Measurements from ENCODE around the gene TMA16.

DNA sequence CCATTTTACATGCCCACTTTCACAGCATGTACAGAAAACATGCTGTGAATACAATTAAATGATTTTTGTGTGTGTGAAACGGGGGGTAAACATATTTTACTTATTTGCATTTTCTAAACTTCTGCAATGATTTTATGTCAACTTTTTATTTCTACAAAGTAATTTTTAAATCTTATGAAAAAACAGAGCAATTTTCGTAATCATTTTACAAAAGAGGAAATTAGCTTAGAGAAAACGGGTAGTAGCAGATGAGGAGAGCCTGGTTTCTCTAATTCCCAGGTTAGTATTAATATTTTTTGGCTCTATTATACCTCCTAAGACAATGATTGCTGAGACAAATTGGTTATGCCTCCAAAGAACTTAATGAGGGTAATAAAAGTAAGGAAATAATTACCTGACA is 24.1 kb upstream of the TMA16 start:
- TF ChIP-seq, protein P1, sequence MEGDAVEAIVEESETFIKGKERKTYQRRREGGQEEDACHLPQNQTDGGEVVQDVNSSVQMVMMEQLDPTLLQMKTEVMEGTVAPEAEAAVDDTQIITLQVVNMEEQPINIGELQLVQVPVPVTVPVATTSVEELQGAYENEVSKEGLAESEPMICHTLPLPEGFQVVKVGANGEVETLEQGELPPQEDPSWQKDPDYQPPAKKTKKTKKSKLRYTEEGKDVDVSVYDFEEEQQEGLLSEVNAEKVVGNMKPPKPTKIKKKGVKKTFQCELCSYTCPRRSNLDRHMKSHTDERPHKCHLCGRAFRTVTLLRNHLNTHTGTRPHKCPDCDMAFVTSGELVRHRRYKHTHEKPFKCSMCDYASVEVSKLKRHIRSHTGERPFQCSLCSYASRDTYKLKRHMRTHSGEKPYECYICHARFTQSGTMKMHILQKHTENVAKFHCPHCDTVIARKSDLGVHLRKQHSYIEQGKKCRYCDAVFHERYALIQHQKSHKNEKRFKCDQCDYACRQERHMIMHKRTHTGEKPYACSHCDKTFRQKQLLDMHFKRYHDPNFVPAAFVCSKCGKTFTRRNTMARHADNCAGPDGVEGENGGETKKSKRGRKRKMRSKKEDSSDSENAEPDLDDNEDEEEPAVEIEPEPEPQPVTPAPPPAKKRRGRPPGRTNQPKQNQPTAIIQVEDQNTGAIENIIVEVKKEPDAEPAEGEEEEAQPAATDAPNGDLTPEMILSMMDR (IDR thresholded peaks at IDR 0.05), result no peak
- no peak for TF ChIP-seq POLR2A (IDR thresholded peaks at IDR 0.05)
- TF ChIP-seq POLR2AphosphoS5 (IDR thresholded peaks at IDR 0.05), result no peak
- TF ChIP-seq EP300 (IDR thresholded peaks at IDR 0.05), result no peak

All from stomach (tissue), 4 donors.